Measurements from ENCODE around the gene TSC2.

DNA sequence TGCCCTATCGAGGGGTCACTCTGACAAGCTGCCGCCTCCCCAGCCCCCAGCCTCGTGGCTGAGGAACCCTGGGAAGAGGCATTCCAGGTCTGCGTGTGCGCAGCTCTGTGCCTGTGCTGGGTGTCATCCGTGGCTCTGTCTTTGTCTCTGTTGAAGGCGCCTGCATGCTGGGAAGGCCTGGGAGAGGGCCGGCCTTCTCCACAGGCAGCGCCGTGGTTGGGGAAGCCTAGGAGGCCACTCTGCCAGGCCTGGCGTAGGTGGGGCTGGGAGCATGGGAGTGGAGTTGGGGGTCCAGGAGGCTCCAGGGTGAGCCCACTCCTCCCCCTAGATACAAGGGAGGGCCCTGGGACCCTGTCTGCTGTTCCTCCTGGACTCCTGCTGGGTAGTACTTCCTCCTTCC is 17.7 kb upstream of the TSC2 start:
- TF ChIP-seq, protein P1, sequence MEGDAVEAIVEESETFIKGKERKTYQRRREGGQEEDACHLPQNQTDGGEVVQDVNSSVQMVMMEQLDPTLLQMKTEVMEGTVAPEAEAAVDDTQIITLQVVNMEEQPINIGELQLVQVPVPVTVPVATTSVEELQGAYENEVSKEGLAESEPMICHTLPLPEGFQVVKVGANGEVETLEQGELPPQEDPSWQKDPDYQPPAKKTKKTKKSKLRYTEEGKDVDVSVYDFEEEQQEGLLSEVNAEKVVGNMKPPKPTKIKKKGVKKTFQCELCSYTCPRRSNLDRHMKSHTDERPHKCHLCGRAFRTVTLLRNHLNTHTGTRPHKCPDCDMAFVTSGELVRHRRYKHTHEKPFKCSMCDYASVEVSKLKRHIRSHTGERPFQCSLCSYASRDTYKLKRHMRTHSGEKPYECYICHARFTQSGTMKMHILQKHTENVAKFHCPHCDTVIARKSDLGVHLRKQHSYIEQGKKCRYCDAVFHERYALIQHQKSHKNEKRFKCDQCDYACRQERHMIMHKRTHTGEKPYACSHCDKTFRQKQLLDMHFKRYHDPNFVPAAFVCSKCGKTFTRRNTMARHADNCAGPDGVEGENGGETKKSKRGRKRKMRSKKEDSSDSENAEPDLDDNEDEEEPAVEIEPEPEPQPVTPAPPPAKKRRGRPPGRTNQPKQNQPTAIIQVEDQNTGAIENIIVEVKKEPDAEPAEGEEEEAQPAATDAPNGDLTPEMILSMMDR (IDR thresholded peaks at IDR 0.05) = no peak
- no peak for TF ChIP-seq POLR2A (IDR thresholded peaks at IDR 0.05)

All from Peyer's patch (tissue), 4 donors.